Gastrocnemius medialis (tissue), 4 donors: ENCODE results near the gene ZSCAN10.

Source experiments
- POLR2A ChIP-seq, 2 donors: fragments of 450-650 bp; IDR thresholded peaks; one replicate each; pipeline ENCODE4 v1.6.1; 2017; ENCODE audit warnings: antibody characterized with exemption in 2 of 2, mild to moderate bottlenecking in 2 of 2, moderate library complexity in 2 of 2
- TF ChIP-seq, protein P1 (sequence below), 5 experiments: fragments of 450-650 bp in 3 of 5; fragments of 200-600 bp in 2 of 5; sonication (generic) in 2 of 5; IDR thresholded peaks in 4 of 5; conservative IDR thresholded peaks in 1 of 5; 1 replicate in 4 of 5; 2 replicates in 1 of 5; pipeline ENCODE4 v1.5.1; 2016 to 2019; ENCODE audit warnings: antibody characterized with exemption in 5 of 5, mild to moderate bottlenecking in 3 of 5, moderate library complexity in 3 of 5

DNA sequence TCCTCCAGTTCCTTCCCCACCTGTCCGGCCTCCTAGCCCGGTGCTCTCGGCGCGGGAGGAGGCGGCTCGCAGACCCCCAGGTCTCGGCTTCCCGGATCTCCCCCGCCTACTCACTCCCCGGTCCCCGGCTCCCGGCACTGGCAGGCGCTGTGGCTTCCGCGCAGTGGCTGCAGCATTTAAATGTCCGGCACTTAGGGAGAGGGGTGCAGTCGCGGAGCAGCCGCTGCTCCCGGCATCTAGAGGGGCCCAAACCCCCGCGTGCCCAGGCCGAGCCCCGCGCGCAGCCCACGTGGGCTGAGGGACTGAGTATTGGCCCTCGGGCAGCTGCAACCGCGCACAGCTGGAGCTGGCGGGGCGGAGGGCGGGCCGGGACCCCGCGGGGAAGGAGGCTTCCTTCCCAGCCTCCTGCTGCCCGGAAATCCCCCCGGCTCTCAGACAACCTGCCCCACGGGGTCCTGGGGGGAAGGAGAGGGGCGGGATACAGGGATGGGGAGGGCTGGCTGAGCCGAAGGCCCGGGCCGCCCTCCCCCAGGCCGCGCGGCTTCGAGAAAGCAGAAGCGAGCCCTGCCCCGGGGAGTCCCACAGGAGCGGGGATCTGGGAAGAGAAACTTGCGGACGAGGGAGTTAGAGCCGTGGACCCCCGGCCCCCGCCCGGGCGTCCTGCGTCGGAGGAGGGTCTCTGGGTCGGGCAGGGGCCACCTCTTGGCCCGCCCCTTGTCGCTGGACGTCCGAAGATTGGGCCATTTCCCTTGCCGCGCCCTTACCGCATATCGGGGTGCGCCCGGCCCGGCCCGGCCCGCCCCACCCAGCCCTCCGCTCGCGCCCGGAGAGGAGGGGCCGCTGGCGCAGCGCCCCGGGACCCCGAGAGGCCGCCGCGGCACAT is 53.1 kb downstream of the ZSCAN10 start, which contains the start of gene MMP25:
- TF ChIP-seq, protein P1, sequence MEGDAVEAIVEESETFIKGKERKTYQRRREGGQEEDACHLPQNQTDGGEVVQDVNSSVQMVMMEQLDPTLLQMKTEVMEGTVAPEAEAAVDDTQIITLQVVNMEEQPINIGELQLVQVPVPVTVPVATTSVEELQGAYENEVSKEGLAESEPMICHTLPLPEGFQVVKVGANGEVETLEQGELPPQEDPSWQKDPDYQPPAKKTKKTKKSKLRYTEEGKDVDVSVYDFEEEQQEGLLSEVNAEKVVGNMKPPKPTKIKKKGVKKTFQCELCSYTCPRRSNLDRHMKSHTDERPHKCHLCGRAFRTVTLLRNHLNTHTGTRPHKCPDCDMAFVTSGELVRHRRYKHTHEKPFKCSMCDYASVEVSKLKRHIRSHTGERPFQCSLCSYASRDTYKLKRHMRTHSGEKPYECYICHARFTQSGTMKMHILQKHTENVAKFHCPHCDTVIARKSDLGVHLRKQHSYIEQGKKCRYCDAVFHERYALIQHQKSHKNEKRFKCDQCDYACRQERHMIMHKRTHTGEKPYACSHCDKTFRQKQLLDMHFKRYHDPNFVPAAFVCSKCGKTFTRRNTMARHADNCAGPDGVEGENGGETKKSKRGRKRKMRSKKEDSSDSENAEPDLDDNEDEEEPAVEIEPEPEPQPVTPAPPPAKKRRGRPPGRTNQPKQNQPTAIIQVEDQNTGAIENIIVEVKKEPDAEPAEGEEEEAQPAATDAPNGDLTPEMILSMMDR (IDR thresholded peaks at IDR 0.05 in 4 of 5, conservative IDR thresholded peaks at IDR 0.05 in 1 of 5) = no peak
- no peak for TF ChIP-seq POLR2A (IDR thresholded peaks at IDR 0.05)
